H1 (cell line): ENCODE measurements around the gene CDC40. TPM values are rescaled to one million over a fixed set of nuclear protein-coding genes. Genes with fewer than 3 reads are reported as not detected.

Experiments
- CTCF ChIA-PET: fragments of 300-600 bp; sonication (Branson Sonifier 250); formaldehyde crosslinking; loops from one replicate; lab custom pipeline; 2021; ENCODE audit not compliant: partially characterized antibody; lab: Charles Lee
- POLR2A ChIA-PET: fragments of 300-600 bp; sonication (Branson Sonifier 250); formaldehyde crosslinking; loops from one replicate; lab custom pipeline; 2021; ENCODE audit warnings: inconsistent platforms; ENCODE audit not compliant: partially characterized antibody; lab: Charles Lee
- DNase-seq, 2 experiments: peaks; one replicate each; pipeline versions ENCODE4 v3.0.0 to v3.0.0-alpha.2; 2010 to 2022; ENCODE audit warnings: low spot score in 2 of 2, low read depth in 1 of 2, mixed read lengths in 1 of 2
- FAIRE-seq: peaks from 2 replicates; lab custom pipeline; 2011; peaks lifted over from hg19 to GRCh38; lab: Jason Lieb, UNC
- H2AFZ ChIP-seq: 2 replicates; pipeline ENCODE4 v1.8.1; 2012; ENCODE audit warnings: low read length, inconsistent platforms
- H2AK5ac ChIP-seq: 2 replicates; pipeline ENCODE4 v1.6.1; 2013; ENCODE audit warnings: low read depth, low read length
- H2BK120ac ChIP-seq: replicated peaks from 2 replicates; pipeline ENCODE3; 2013; ENCODE audit warnings: low read depth, low read length, inconsistent platforms
- H2BK12ac ChIP-seq: 2 replicates; pipeline ENCODE4 v1.6.1; 2013; ENCODE audit warnings: low read depth, low read length
- H2BK15ac ChIP-seq: 2 replicates; pipeline ENCODE4 v1.6.1; 2013; ENCODE audit warnings: low read length
- H2BK20ac ChIP-seq: 2 replicates; pipeline ENCODE4 v1.6.1; 2013; ENCODE audit warnings: low read length
- H2BK5ac ChIP-seq: 2 replicates; pipeline ENCODE4 v1.6.1; 2013; ENCODE audit warnings: low read depth, low read length
- H3K14ac ChIP-seq: 2 replicates; pipeline ENCODE4 v1.6.1; 2013; ENCODE audit warnings: inconsistent platforms; ENCODE audit not compliant: insufficient read length
- H3K18ac ChIP-seq: 2 replicates; pipeline ENCODE4 v1.6.1; 2013; ENCODE audit warnings: low read length; ENCODE audit errors: extremely low read depth
- H3K23ac ChIP-seq: 2 replicates; pipeline ENCODE4 v1.6.1; 2013; ENCODE audit warnings: inconsistent platforms; ENCODE audit not compliant: insufficient read length
- H3K23me2 ChIP-seq: 2 replicates; pipeline ENCODE4 v1.6.1; 2013; ENCODE audit warnings: low read depth, low read length
- H3K27ac ChIP-seq: 2 replicates; pipeline ENCODE4 v1.6.1; 2011; ENCODE audit warnings: low read depth, low read length, inconsistent platforms
- H3K27me3 ChIP-seq, 4 experiments: replicated peaks in 1 of 4; 1 replicate in 1 of 4; 2 replicates in 3 of 4; pipeline versions ENCODE4 v1.6.1 to v1.8.1; 2011 to 2013; ENCODE audit warnings: low read length in 3 of 4, mild to moderate bottlenecking in 3 of 4, inconsistent platforms in 2 of 4, mixed read lengths in 2 of 4, moderate library complexity in 1 of 4; ENCODE audit not compliant: control insufficient read depth in 3 of 4, insufficient read depth in 3 of 4; ENCODE audit errors: extremely low read depth in 1 of 4
- H3K36me3 ChIP-seq, 4 experiments: 2 replicates each; pipeline versions ENCODE4 v1.6.1 to v1.8.1; 2011 to 2013; ENCODE audit warnings: mild to moderate bottlenecking in 4 of 4, low read length in 3 of 4, moderate library complexity in 2 of 4, control low read depth in 1 of 4, inconsistent platforms in 1 of 4; ENCODE audit not compliant: insufficient read depth in 4 of 4, control insufficient read depth in 2 of 4
- H3K4ac ChIP-seq: replicated peaks from 2 replicates; pipeline ENCODE3; 2013; ENCODE audit warnings: low read length, low read depth, mixed read lengths, inconsistent platforms; ENCODE audit not compliant: insufficient read length
- H3K4me1 ChIP-seq, 4 experiments: replicated peaks in 1 of 4; 1 replicate in 1 of 4; 2 replicates in 3 of 4; pipeline versions ENCODE4 v1.6.1 to v1.8.1; 2011 to 2013; ENCODE audit warnings: low read length in 3 of 4, inconsistent platforms in 2 of 4, mixed read lengths in 1 of 4; ENCODE audit not compliant: insufficient read depth in 4 of 4, control insufficient read depth in 3 of 4
- H3K4me2 ChIP-seq, 2 experiments: 2 replicates each; pipeline versions ENCODE4 v1.6.1 to v1.8.1; 2011 to 2013; ENCODE audit warnings: low read depth in 2 of 2, low read length in 2 of 2, control low read depth in 1 of 2, inconsistent platforms in 1 of 2, mild to moderate bottlenecking in 1 of 2; ENCODE audit not compliant: insufficient read depth in 1 of 2
- H3K4me3 ChIP-seq, 4 experiments: fragments of 200-600, 300-600 bp in 1 of 4; sonication (generic), shearing (Covaris generic), sonication (Bioruptor Twin) in 1 of 4; 2 replicates each; pipeline versions ENCODE4 v1.5.1 to v1.8.1; 2011 to 2016; ENCODE audit warnings: low read length in 4 of 4, low read depth in 3 of 4, control low read depth in 2 of 4, inconsistent platforms in 2 of 4, mild to moderate bottlenecking in 2 of 4, mixed read lengths in 1 of 4, moderate library complexity in 1 of 4; ENCODE audit not compliant: insufficient read depth in 2 of 4; ENCODE audit errors: extremely low read depth in 1 of 4
- H3K56ac ChIP-seq: replicated peaks from 2 replicates; pipeline ENCODE3; 2013; ENCODE audit warnings: low read depth, mild to moderate bottlenecking, mixed read lengths, low read length, inconsistent platforms; ENCODE audit not compliant: insufficient read length
- H3K79me1 ChIP-seq: 2 replicates; pipeline ENCODE4 v1.6.1; 2013; ENCODE audit warnings: low read depth, low read length, control low read depth
- H3K79me2 ChIP-seq, 2 experiments: 2 replicates each; pipeline versions ENCODE4 v1.6.1 to v1.8.1; 2012 to 2013; ENCODE audit warnings: low read length in 2 of 2, mild to moderate bottlenecking in 2 of 2, inconsistent platforms in 1 of 2; ENCODE audit not compliant: insufficient read depth in 2 of 2, control insufficient read depth in 1 of 2
- H3K9ac ChIP-seq, 4 experiments: replicated peaks in 1 of 4; 1 replicate in 1 of 4; 2 replicates in 3 of 4; pipeline versions ENCODE4 v1.6.1 to v1.8.1; 2011 to 2013; ENCODE audit warnings: low read depth in 3 of 4, low read length in 3 of 4, control low read depth in 2 of 4, mild to moderate bottlenecking in 2 of 4, moderate library complexity in 2 of 4, inconsistent platforms in 1 of 4; ENCODE audit errors: extremely low read depth in 1 of 4
- H3K9me3 ChIP-seq, 2 experiments: 2 replicates each; pipeline versions ENCODE4 v1.6.1 to v1.8.1; 2012 to 2013; ENCODE audit warnings: mild to moderate bottlenecking in 2 of 2, moderate library complexity in 2 of 2, control low read depth in 1 of 2, inconsistent platforms in 1 of 2, low read depth in 1 of 2, low read length in 1 of 2, mixed read lengths in 1 of 2; ENCODE audit not compliant: insufficient read depth in 2 of 2
- H4K20me1 ChIP-seq, 2 experiments: replicated peaks in 1 of 2; 2 replicates each; pipeline versions ENCODE3 to v1.8.1; 2011 to 2013; ENCODE audit warnings: inconsistent platforms in 2 of 2, low read length in 2 of 2, mild to moderate bottlenecking in 1 of 2; ENCODE audit not compliant: insufficient read depth in 2 of 2, control insufficient read depth in 1 of 2
- H4K5ac ChIP-seq: 2 replicates; pipeline ENCODE4 v1.6.1; 2013; ENCODE audit warnings: low read length, low read depth, mixed read lengths, inconsistent platforms; ENCODE audit not compliant: insufficient read length
- H4K8ac ChIP-seq: 2 replicates; pipeline ENCODE4 v1.8.0; 2013; ENCODE audit warnings: mild to moderate bottlenecking, moderate library complexity, low read length, inconsistent platforms; ENCODE audit not compliant: insufficient read depth; ENCODE audit errors: extremely low read depth
- H4K91ac ChIP-seq: replicated peaks from 2 replicates; pipeline ENCODE3; 2013; ENCODE audit warnings: low read length, mixed read lengths, inconsistent platforms; ENCODE audit not compliant: insufficient read length
- KDM1A ChIP-seq: fragments of 200-600, 300-600 bp; sonication (generic); IDR thresholded peaks from 2 replicates; pipeline ENCODE4 v1.7.1; 2016; ENCODE audit warnings: mild to moderate bottlenecking, low read length, borderline replicate concordance
- TEAD4 ChIP-seq: IDR thresholded peaks from 2 replicates; pipeline ENCODE4 v1.6.1; 2012; ENCODE audit warnings: low read depth, low read length, inconsistent platforms, mixed read lengths
- WGBS, 2 experiments: shearing (Covaris generic) in 1 of 2; methylation state at CpG; one replicate each; pipeline versions ENCODE4 v1.1.6 to v1.1.7; 2013 to 2015; ENCODE audit warnings: low lambda C conversion rate in 2 of 2, mixed read lengths in 2 of 2, inconsistent platforms in 1 of 2, low coverage in 1 of 2, missing lambda C conversion rate in 1 of 2; ENCODE audit not compliant: insufficient replicate concordance in 2 of 2, insufficient coverage in 1 of 2, insufficient read length in 1 of 2; ENCODE audit errors: extremely low coverage in 1 of 2, missing lambda C conversion rate in 1 of 2; 5-methylcytosine and 5-hydroxymethylcytosine counted together
- polyA plus RNA-seq, 7 experiments: library from polyadenylated mRNA; depleted of rRNA in 3 of 7; stranded (reverse) in 5 of 7; unstranded in 2 of 7; fragments of >200 nt in 5 of 7; fragments of 200-250 nt in 2 of 7; gene quantifications; 1 replicate in 5 of 7; 2 replicates in 1 of 7; 4 replicates in 1 of 7; pipeline versions ENCODE4 v1.2.1 to v1.2.3, GENCODE V29; 2011 to 2013; ENCODE audit warnings: missing spikeins in 2 of 7, mixed read lengths in 2 of 7
- total RNA-seq: library from RNA; stranded (reverse); fragmentation: NEBNext Ultra II Directional; extraction: Animal tissue kit (Norgen Biotek cat#: 25700); gene quantifications from 2 replicates; pipeline ENCODE4 v1.2.1, GENCODE V29; 2021

CDC40 gene
- total and polyA plus RNA-seq, 2 of the 8 experiments (the other 6 are each of a cell fraction or from before 2014, with no cell fraction given), result 7.3 to 27.2 TPM

- H3K79me1 ChIP-seq, result no peaks in the 10 kb centered on the region
- H4K5ac ChIP-seq, result no peak overlapping the region
- no peaks in the 10 kb centered on the region for H3K27me3 ChIP-seq
- H3K4me3 ChIP-seq, result no peak overlapping the region
- no peak overlapping the region for H2AFZ ChIP-seq
- H4K8ac ChIP-seq, result no peak overlapping the region
- no peak overlapping the region for H2BK120ac ChIP-seq
- H3K56ac ChIP-seq, result no peak overlapping the region
- H3K4me1 ChIP-seq, result peaks cover 0 to 2% (median 0%) of the 10 kb centered on the region in 4 experiments; a peak in 1 of 7 replicates
- H2BK5ac ChIP-seq, result no peak overlapping the region
- no peak overlapping the region for H3K9ac ChIP-seq
- no peak for DNase-seq
- 83% methylated on average over 4 of the region's 4 CpGs; no CpG with 5 or more reads in 1 of the 2 experiments for WGBS, 2 experiments
- POLR2A ChIA-PET, result no interaction called here
- CTCF ChIA-PET, result no interaction called here
- no peak overlapping the region for H3K27ac ChIP-seq
- H3K14ac ChIP-seq, result no peak overlapping the region
- no peaks in the 10 kb centered on the region for H3K23me2 ChIP-seq
- H3K23ac ChIP-seq, result no peak overlapping the region
- H2AK5ac ChIP-seq, result no peak overlapping the region
- no peaks in the 10 kb centered on the region for H3K9me3 ChIP-seq
- 0 out of 2 replicates have a peak, but pooled peaks have one; percentile 4 for TF ChIP-seq TEAD4
- no peak for TF ChIP-seq KDM1A
- TF ChIP-seq, all 59 proteins: peak for 1
- H2BK12ac ChIP-seq, result no peak overlapping the region
- no peak overlapping the region for H3K4me2 ChIP-seq
- no peaks in the 10 kb centered on the region for H3K36me3 ChIP-seq
- no peak overlapping the region for H4K91ac ChIP-seq
- H3K4ac ChIP-seq, result no peak overlapping the region
- no peak overlapping the region for H2BK15ac ChIP-seq
- H3K18ac ChIP-seq, result no peak overlapping the region
- FAIRE-seq, result no peak
- H2BK20ac ChIP-seq, result no peak overlapping the region
- H3K79me2 ChIP-seq, result no peaks in the 10 kb centered on the region
- no peaks in the 10 kb centered on the region for H4K20me1 ChIP-seq
Observed at GRCh38 chr6:110250058-110250457, 69.8 kb downstream of the CDC40 start.
